HEK293T (cell line): Measurements from ENCODE around the gene MPHOSPH6.

Experiments used
- ARNT ChIP-seq: fragments of 450-650 bp; IDR thresholded peaks from 2 replicates; pipeline ENCODE4 v1.6.1; 2017; ENCODE audit warnings: mild to moderate bottlenecking
- BHLHE40 ChIP-seq: fragments of 450-650 bp; IDR thresholded peaks from 2 replicates; pipeline ENCODE4 v1.6.1; 2016; ENCODE audit warnings: mild to moderate bottlenecking, moderate library complexity, borderline replicate concordance
- CTBP1 ChIP-seq: fragments of 450-650 bp; IDR thresholded peaks from 2 replicates; pipeline ENCODE4 v1.6.1; 2016; ENCODE audit warnings: borderline replicate concordance
- ELF4 ChIP-seq: fragments of 450-650 bp; IDR thresholded peaks from 2 replicates; pipeline ENCODE4 v1.6.1; 2017; ENCODE audit warnings: antibody characterized with exemption
- FOXK2 ChIP-seq: fragments of 450-650 bp; IDR thresholded peaks from 2 replicates; pipeline ENCODE4 v1.6.1; 2016; ENCODE audit warnings: mild to moderate bottlenecking
- FOXM1 ChIP-seq: fragments of 450-650 bp; IDR thresholded peaks from 2 replicates; pipeline ENCODE4 v1.6.1; 2017; ENCODE audit warnings: mild to moderate bottlenecking, borderline replicate concordance
- HDGF ChIP-seq: fragments of 450-650 bp; IDR thresholded peaks from 2 replicates; pipeline ENCODE4 v1.6.1; 2017; ENCODE audit warnings: antibody characterized with exemption, borderline replicate concordance
- LEF1 ChIP-seq: fragments of 450-650 bp; IDR thresholded peaks from 2 replicates; pipeline ENCODE4 v1.6.1; 2017; ENCODE audit warnings: mild to moderate bottlenecking, borderline replicate concordance
- PKNOX1 ChIP-seq: fragments of 450-650 bp; IDR thresholded peaks from 2 replicates; pipeline ENCODE4 v1.6.1; 2016
- SP1 ChIP-seq: fragments of 450-650 bp; IDR thresholded peaks from 2 replicates; pipeline ENCODE4 v1.6.1; 2017
- TARDBP ChIP-seq: fragments of 450-650 bp; IDR thresholded peaks from 2 replicates; pipeline ENCODE4 v1.6.1; 2016
- ZNF384 ChIP-seq: fragments of 450-650 bp; IDR thresholded peaks from 2 replicates; pipeline ENCODE4 v1.6.1; 2016

DNA sequence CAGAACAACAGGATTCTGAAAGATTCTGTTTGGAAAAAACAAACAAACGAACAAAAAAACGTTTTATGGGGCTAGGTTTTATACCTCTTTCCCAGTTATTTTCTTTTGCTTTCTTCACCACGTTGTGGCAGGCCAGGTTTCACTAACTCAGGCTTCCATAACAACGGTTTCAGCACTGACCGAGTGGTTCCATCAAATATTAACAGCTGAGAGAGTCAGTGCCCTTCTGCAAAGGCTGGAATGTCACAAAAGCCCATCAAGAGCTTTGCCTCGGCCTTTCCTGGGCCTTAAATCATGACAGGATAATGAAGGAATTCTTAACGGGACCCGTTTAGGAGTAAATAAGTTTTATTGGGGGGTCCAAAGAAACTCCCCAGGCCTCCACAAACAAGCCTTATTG lies 34.2 kb downstream of the MPHOSPH6 start:
- TF ChIP-seq FOXM1 (no peak), PKNOX1 (no peak), ARNT (no peak), HDGF (no peak), TARDBP (no peak), LEF1 (no peak), CTBP1 (no peak), ZNF384 (no peak), SP1 (no peak), ELF4 (no peak), BHLHE40 (no peak), FOXK2 (no peak)
